SK-MEL-5 (cell line): ENCODE data around the gene AGPAT3. TPM values are rescaled to one million over a fixed set of nuclear protein-coding genes. Genes with fewer than 3 reads are reported as not detected.
"Not testable (repeated sequence)": the region's sequence is repeated elsewhere in the genome, so short reads cannot be mapped to it uniquely, and the experiment has no call there.

Experiments
- DNase-seq: peaks from one replicate; pipeline ENCODE4 v3.0.0-alpha.2; 2016; ENCODE audit warnings: low read depth, low spot score
- in situ Hi-C: cut with HindIII; loops from 2 replicates; pipeline ENCODE4 v1.10.0; 2016; ENCODE audit warnings: low sequenced_read_pairs, high pct_unique_total_duplicates, low pct_unique_long_range_greater_than_20kb
- total RNA-seq: library from RNA; depleted of rRNA; stranded (reverse); fragments of >200 nt; shearing (Covaris generic); gene quantifications from 2 replicates; pipeline ENCODE4 v1.2.3, GENCODE V29; 2014

The AGPAT3 gene
- total RNA-seq, 1 experiment from 2014 or later = 22.5 TPM

GRCh38 chr21:43892334-43892733 lies 27.3 kb downstream of the AGPAT3 start:
- DNase-seq = no peak
- in situ Hi-C loops = no loop called here

- no peak for DNase-seq
- in situ Hi-C loops = no loop called here
These were observed 28.0 kb downstream of the AGPAT3 start for GRCh38 chr21:43892984-43893535.

DNA sequence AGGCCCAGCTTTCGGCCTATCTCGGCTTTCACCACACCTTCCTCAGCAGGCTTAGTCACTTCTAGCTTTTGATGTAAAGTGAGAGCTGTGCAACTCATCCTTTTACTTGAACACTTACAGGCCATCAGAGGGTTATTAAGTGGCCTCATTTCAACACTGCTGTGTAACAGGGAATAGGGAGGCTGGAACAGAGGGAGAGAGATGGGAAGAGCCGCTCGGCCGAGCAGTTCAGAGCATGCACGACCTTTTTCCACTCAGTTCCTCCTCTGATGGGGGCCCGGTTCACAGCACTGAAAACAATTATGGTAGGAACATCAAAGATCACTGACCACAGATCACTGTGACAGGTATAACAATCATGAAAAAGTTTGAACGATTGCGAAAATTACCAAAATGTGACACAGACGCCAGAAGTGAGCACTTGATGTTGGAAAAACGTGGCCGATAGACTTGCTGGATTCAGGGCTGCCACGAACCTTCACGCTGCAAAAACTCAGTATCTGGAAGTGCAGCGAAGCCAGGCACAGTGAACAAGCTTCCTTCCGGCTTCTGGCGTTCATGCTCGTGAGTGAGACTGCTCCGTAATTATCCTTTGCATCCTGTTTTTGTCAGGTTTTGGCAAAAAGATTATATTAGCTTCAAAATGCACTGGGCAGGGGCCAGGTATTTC lies 28.6 kb downstream of the AGPAT3 start:
- no peak for DNase-seq
- in situ Hi-C loops = no loop called here

DNA sequence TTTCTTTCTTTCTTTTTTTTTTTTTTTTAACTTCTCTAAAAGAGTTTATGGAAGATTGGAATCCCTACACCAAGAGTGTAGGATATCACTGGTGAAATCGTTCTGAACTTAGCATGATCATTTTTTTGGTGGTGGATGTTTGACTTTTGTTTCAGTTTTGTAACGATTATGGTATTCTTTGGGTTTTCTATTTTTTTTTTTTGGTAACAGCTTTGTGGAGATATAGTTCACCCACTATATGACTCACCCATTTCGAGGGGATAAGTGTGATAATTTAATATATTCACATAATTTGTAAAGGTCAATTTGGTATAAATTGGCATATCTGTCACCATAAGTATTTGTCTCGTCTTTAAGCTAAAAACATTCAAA lies 29.2 kb downstream of the AGPAT3 start:
- in situ Hi-C loops = no loop called here
- no peak for DNase-seq

DNA sequence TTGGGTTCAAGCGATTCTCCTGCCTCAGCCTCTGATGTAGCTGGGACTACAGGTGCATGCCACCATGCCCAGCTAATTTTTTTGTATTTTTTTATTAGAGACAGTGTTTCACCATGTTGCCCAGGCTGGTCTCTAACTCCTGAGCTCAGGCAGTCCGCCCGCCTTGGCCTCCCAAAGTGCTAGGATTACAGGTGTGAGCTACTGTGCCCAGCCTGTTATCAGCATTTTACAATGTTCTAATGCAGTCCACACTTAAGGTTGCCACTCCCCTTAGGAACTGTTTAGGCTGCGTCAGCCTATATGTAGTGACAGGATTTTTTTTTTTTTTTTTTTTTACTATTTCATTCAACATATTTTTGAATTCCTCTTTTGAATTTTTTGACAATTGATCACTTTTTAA lies 30.2 kb downstream of the AGPAT3 start:
- in situ Hi-C loops = no loop called here
- DNase-seq = no peak

GRCh38 chr21:43896696-43897299 lies 31.8 kb downstream of the AGPAT3 start:
- in situ Hi-C loops, DNase-seq: not testable (repeated sequence)

GRCh38 chr21:43899307-43900077 lies 34.5 kb downstream of the AGPAT3 start:
- in situ Hi-C loops = no loop called here
- no peak for DNase-seq

GRCh38 chr21:43900078-43900385 lies 35.0 kb downstream of the AGPAT3 start:
- no peak for DNase-seq
- in situ Hi-C loops = no loop called here

DNA sequence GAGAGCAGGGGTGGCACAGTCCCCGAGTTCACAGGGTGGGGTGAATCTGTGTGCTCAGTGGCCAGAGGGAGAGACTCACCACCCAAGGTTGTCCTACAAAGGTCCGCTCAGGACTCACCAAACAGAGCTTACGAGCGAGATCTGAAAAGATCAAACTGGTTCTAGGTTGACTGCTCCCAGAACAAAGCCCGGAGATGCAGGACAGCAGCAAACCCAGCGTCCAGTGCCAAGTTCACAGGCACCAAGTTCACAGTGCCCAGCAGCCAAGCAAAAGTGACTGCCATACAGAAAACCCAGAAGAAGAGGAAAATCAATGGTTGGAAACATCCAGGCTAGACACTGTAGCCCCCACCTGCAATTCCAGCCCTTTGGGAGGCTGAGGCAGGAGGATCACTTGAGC lies 35.7 kb downstream of the AGPAT3 start:
- DNase-seq = no peak
- in situ Hi-C loops = no loop called here

- DNase-seq = no peak
These were observed 37.4 kb downstream of the AGPAT3 start for GRCh38 chr21:43902441-43902840.

GRCh38 chr21:43903451-43904091 lies 38.5 kb downstream of the AGPAT3 start:
- no peak for DNase-seq
- in situ Hi-C loops = no loop called here

More at GRCh38 chr21:43902441-43902840, 37.4 kb downstream of the AGPAT3 start:
- in situ Hi-C loops = no loop called here

DNA sequence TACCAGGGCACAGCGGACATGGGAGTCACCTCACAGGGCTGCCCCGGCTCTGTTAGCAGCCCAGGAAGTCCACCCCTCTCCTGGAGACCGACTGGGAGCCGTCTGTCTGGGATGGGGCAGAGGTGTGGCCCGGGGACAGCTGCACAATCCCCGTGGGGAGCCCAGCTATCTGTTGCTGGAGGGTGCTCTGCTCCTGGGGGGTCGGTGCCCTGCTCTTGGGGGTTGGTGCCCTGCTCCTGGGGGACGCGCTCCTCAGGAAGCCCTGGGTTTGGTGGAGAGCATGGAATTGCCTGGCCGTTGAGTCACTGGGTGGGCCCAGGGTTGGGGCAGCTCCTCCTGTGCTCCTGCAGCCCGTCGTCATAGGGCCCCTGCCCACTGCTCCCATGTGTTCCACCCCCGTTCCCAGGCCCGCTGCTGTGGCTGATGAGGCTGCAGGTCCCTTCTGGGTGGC lies 39.3 kb downstream of the AGPAT3 start:
- no peak for DNase-seq
- in situ Hi-C loops = no loop called here

GRCh38 chr21:43905726-43906455 lies 40.9 kb downstream of the AGPAT3 start:
- no peak for DNase-seq
- in situ Hi-C loops = no loop called here

DNA sequence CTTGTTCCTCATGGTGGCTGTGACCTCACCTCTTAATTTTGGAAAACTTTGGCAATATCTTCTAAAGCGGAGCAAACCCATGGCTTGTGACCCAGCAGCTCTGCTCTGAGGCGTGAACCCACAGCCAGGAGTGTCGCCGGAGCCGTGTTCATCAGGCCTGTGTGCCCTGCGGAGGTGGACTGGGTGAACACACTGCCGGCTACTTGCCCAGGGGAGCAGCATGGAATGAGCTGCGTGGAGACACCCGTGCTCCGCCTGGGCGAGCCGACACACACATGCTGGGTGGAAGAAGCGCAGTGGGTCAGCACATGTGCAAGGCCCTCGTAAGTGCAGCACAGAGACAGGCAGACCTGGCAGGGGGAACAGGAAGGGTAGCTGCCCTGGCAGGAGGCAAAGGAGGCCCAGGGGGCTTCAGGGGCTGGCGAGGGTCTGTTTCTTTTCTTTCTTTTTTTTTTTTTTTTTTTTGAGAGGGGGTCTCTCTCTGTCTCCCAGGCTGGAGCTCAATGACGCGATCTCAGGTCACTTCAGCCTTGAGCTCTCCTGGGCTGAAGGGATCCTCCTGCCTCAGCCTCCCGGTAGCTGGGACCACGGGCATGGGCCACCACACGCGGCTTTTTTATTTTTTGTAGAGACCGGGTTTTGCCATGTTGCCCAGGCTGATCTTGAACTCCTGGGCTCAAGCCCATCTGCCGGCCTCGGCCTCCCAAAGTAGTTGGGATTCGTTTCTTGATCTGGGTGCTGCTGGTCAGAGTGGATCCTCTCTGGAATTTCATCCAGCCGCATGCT lies 41.8 kb downstream of the AGPAT3 start:
- in situ Hi-C loops = no loop called here

GRCh38 chr21:43907751-43908150 lies 42.7 kb downstream of the AGPAT3 start:
- DNase-seq = no peak
- in situ Hi-C loops = no loop called here

More for the DNA sequence above, 41.8 kb downstream of the AGPAT3 start:
- no peak for DNase-seq

DNA sequence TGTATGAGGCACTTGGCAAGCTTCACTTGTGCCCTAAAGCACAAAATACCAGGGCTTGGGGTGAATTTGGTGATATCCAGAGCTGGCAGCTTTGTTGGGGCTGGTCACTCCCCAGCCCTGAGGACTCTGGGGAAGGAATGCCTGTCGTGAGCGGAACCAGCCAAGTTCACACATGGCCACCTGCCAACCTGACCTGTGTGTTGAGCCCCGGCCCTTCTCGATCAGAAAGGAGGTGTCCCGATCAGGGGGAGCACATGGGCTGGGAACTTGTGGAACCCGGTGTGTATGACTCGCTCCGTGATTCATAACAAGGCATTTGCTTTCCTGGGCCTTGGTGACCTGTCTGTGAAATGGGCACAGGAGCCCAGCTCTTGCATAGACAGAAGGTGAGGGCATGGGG lies 43.1 kb downstream of the AGPAT3 start:
- in situ Hi-C loops = no loop called here
- DNase-seq = no peak
